ENCODE measurements around the gene PLXNA2.

- no peak for TF ChIP-seq CTCF (IDR thresholded peaks at IDR 0.05)
- TF ChIP-seq POLR2A (IDR thresholded peaks at IDR 0.05) = no peak
Measured at GRCh38 chr1:208154679-208155642, 89.2 kb downstream of the PLXNA2 start.

All from vagina (tissue), 2 donors.